Effector memory CD4-positive, alpha-beta T cell (primary cell): ENCODE results near the gene STEEP1.

Experiments used
- DNase-seq, 3 donors: peaks; one replicate each; pipeline ENCODE4 v3.0.0-alpha.2; 2020
- H3K27ac ChIP-seq: 2 replicates; pipeline ENCODE4 v1.7.0; 2013; ENCODE audit warnings: mild to moderate bottlenecking, low read length, moderate library complexity; ENCODE audit not compliant: insufficient read depth, poor library complexity, severe bottlenecking
- H3K27me3 ChIP-seq: replicated peaks from 2 replicates; pipeline ENCODE4 v1.7.0; 2013; ENCODE audit warnings: mild to moderate bottlenecking, low read length; ENCODE audit not compliant: insufficient read depth, control insufficient read depth, poor library complexity, severe bottlenecking
- H3K36me3 ChIP-seq: 2 replicates; pipeline ENCODE4 v1.7.0; 2013; ENCODE audit warnings: mild to moderate bottlenecking, low read length, moderate library complexity; ENCODE audit not compliant: control insufficient read depth, insufficient read depth
- H3K4me1 ChIP-seq: 2 replicates; pipeline ENCODE4 v1.7.0; 2013; ENCODE audit warnings: low read length, mild to moderate bottlenecking; ENCODE audit not compliant: control insufficient read depth, insufficient read depth, poor library complexity, severe bottlenecking
- H3K4me3 ChIP-seq: 2 replicates; pipeline ENCODE4 v1.7.0; 2013; ENCODE audit warnings: low read length, low read depth, mild to moderate bottlenecking; ENCODE audit not compliant: insufficient read depth, poor library complexity, severe bottlenecking
- H3K9me3 ChIP-seq: 2 replicates; pipeline ENCODE4 v1.7.0; 2013; ENCODE audit warnings: mild to moderate bottlenecking, low read length, moderate library complexity; ENCODE audit not compliant: control insufficient read depth

STEEP1 gene

GRCh38 chrX:119489212-119490074, 75.8 kb downstream of the STEEP1 start:
- Histone ChIP-seq H3K36me3 (no peaks in the 10 kb centered on the region), H3K4me3 (no peak overlapping the region), H3K27me3 (no peaks in the 10 kb centered on the region), H3K9me3 (no peaks in the 10 kb centered on the region), H3K4me1 (no peaks in the 10 kb centered on the region), H3K27ac (no peak overlapping the region)
- DNase-seq: no peak

- DNase-seq: peak in 1 of 3 donors; percentile 30
- no peak overlapping the region for H3K4me3 ChIP-seq
- no peaks in the 10 kb centered on the region for H3K9me3 ChIP-seq
- no peak overlapping the region for H3K27ac ChIP-seq
- no peaks in the 10 kb centered on the region for H3K4me1 ChIP-seq
- H3K36me3 ChIP-seq: no peaks in the 10 kb centered on the region
- no peaks in the 10 kb centered on the region for H3K27me3 ChIP-seq
Observed at GRCh38 chrX:119488749-119489148, 76.5 kb downstream of the STEEP1 start.
